Keratinocyte (primary cell): ENCODE results near the gene LDB2.

Experiments
- CTCF ChIP-seq, 3 experiments: IDR thresholded peaks in 1 of 3; conservative IDR thresholded peaks in 1 of 3; optimal IDR thresholded peaks in 1 of 3; 2 replicates in 2 of 3; 3 replicates in 1 of 3; pipeline versions ENCODE3 to v1.5.1; 2011; ENCODE audit warnings: low read length in 3 of 3, mild to moderate bottlenecking in 3 of 3, moderate library complexity in 2 of 3, control low read depth in 1 of 3, inconsistent platforms in 1 of 3; ENCODE audit not compliant: insufficient read depth in 2 of 3; ENCODE audit errors: extremely low read depth in 1 of 3
- EZH2 ChIP-seq: IDR thresholded peaks from one replicate; pipeline ENCODE4 v1.6.1; 2012; ENCODE audit warnings: inconsistent platforms, mild to moderate bottlenecking, low read length, moderate library complexity

DNA sequence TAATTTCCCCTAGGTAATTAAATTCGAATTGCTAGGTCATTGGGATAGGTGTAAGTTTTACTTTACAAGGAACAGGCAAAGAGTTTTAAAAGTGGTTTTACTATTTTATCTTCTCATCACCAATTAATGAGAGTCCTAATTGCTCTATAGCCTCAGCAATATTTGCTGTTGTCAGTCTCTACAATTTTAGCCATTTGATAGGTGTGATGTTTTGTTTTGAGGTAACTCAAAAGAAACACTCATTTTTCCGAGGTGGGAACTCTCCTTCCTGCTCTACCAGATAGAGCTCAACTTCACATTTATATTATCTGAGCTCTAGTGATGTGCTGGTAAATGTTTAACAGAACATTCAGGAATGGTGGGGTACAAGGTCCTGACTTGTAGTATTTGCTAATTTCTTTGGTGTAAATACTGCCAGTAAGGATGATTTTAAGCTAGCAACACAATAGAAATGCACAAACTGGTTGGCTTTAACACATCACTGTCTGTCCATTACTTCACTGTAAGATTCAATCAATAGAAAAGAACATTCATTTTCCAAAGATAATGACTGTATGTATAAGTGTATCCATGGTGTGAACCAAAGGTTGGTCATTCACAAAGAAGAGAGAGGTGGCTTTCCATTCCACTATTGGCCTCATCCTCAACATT lies 62.7 kb downstream of the LDB2 start:
- TF ChIP-seq CTCF (optimal IDR thresholded peaks at IDR 0.05 in 1 of 3, IDR thresholded peaks at IDR 0.05 in 1 of 3, conservative IDR thresholded peaks at IDR 0.05 in 1 of 3; ENCODE audit: extremely low read depth in 1 of 3, insufficient read depth in 2 of 3, low read length in 3 of 3) (no peak), EZH2 (no peak)
